Measurements from ENCODE around the gene FIGN. TPM values are rescaled to one million over a fixed set of nuclear protein-coding genes. Genes with fewer than 3 reads are reported as not detected.

Gene FIGN
- total RNA-seq, 1 donor from 2014 or later, result 4.3 TPM

- H3K9me3 ChIP-seq, result no peaks in the 10 kb centered on the region
- intact Hi-C loops (cut with DNase I), result no loop called here
- no peaks in the 10 kb centered on the region for H3K27me3 ChIP-seq
- H3K27ac ChIP-seq, result no peak overlapping the region
- H3K4me1 ChIP-seq, result no peaks in the 10 kb centered on the region
- H3K4me3 ChIP-seq, result no peak overlapping the region
- H3K36me3 ChIP-seq, result no peaks in the 10 kb centered on the region
- no peak for DNase-seq (ENCODE audit: low spot score in 2 of 2)
- TF ChIP-seq CTCF (IDR thresholded peaks at IDR 0.05), result no peak
Measured at GRCh38 chr2:163551616-163552373, 184.0 kb downstream of the FIGN start.

DNA sequence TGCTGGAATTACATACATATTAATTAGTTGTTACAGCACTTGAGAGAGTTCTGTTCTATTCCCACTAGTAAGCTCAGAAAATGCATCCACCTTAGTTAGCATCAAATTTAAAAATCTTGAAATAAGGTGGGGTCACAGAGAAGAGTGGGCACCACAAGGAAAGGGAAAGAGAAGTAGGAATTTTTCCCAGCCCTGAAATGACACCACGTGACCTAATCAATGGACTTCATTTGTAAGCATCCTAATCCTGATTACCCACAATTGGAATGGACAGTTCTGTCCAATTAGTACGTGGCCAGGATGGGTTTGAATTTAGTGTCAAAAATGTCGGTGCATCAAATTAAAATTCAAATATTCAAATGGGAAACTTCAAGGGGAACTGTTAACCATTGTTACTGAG, 186.8 kb downstream of the FIGN start:
- no peak for DNase-seq (ENCODE audit: low spot score in 2 of 2)
- Histone ChIP-seq H3K36me3 (no peaks in the 10 kb centered on the region), H3K9me3 (no peaks in the 10 kb centered on the region), H3K4me1 (no peaks in the 10 kb centered on the region), H3K4me3 (no peak overlapping the region), H3K27me3 (no peaks in the 10 kb centered on the region), H3K27ac (no peak overlapping the region)
- no peak for TF ChIP-seq CTCF (IDR thresholded peaks at IDR 0.05)
- intact Hi-C loops (cut with DNase I), result no loop called here
